Upper lobe of left lung (tissue), 4 donors: ENCODE measurements around the gene DLGAP1.

Experiments used
- EP300 ChIP-seq, 4 donors: sonication (generic); formaldehyde crosslinking; IDR thresholded peaks; one replicate each; pipeline ENCODE4 v1.5.1; 2017; ENCODE audit warnings: antibody characterized with exemption in 4 of 4, control low read depth in 2 of 4
- POLR2A ChIP-seq, 4 donors: fragments of 450-650 bp; IDR thresholded peaks; one replicate each; pipeline ENCODE4 v1.5.1; 2016 to 2017; ENCODE audit warnings: antibody characterized with exemption in 4 of 4, mild to moderate bottlenecking in 2 of 4
- POLR2AphosphoS5 ChIP-seq, 2 donors: sonication (generic); formaldehyde crosslinking; IDR thresholded peaks; one replicate each; pipeline ENCODE4 v1.5.1; 2017; ENCODE audit warnings: antibody characterized with exemption in 2 of 2
- TF ChIP-seq, protein P1 (sequence below), 6 experiments: fragments of 450-650 bp in 4 of 6; fragments of 200-600 bp in 2 of 6; sonication (generic) in 2 of 6; IDR thresholded peaks; one replicate each; pipeline ENCODE4 v1.5.1; 2016 to 2019; ENCODE audit warnings: antibody characterized with exemption in 6 of 6

DNA sequence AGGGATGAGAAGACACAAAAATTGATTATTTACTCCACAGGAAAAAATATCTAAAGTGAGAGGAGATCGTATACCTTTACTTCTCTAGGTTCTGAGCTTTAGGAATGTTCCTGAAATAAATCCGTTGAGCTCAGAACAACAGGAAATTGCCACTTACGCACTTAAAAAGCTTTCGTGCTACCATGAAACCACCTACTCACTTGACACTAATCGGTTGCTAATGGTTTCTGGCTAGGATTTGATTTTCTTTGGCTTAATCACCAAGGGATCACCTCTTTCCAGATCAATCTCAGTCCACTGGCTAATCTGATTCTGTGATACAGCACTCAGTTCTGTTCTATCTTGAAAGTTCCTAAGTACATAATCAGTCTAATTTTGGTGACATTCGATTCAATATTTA lies 419.6 kb downstream of the DLGAP1 start:
- TF ChIP-seq POLR2A (IDR thresholded peaks at IDR 0.05) (no peak), EP300 (IDR thresholded peaks at IDR 0.05) (no peak), POLR2AphosphoS5 (IDR thresholded peaks at IDR 0.05) (no peak)
- TF ChIP-seq, protein P1, sequence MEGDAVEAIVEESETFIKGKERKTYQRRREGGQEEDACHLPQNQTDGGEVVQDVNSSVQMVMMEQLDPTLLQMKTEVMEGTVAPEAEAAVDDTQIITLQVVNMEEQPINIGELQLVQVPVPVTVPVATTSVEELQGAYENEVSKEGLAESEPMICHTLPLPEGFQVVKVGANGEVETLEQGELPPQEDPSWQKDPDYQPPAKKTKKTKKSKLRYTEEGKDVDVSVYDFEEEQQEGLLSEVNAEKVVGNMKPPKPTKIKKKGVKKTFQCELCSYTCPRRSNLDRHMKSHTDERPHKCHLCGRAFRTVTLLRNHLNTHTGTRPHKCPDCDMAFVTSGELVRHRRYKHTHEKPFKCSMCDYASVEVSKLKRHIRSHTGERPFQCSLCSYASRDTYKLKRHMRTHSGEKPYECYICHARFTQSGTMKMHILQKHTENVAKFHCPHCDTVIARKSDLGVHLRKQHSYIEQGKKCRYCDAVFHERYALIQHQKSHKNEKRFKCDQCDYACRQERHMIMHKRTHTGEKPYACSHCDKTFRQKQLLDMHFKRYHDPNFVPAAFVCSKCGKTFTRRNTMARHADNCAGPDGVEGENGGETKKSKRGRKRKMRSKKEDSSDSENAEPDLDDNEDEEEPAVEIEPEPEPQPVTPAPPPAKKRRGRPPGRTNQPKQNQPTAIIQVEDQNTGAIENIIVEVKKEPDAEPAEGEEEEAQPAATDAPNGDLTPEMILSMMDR (IDR thresholded peaks at IDR 0.05): no peak
